Endodermal cell (in vitro differentiated cells): ENCODE measurements around the gene FMO4. TPM values are rescaled to one million over a fixed set of nuclear protein-coding genes. Genes with fewer than 3 reads are reported as not detected.

Experiments
- DNase-seq: peaks from one replicate; pipeline ENCODE4 v3.0.0-alpha.2; 2017
- H3K27ac ChIP-seq: 2 replicates; pipeline ENCODE4 v1.5.1; 2013; ENCODE audit warnings: mild to moderate bottlenecking, low read depth, low read length, moderate library complexity
- H3K27me3 ChIP-seq: 2 replicates; pipeline ENCODE4 v1.6.1; 2013; ENCODE audit warnings: mild to moderate bottlenecking, low read length, moderate library complexity; ENCODE audit not compliant: insufficient read depth, control insufficient read depth, poor library complexity, severe bottlenecking
- H3K36me3 ChIP-seq: 2 replicates; pipeline ENCODE4 v1.7.0; 2013; ENCODE audit warnings: mild to moderate bottlenecking, low read length, moderate library complexity; ENCODE audit not compliant: control insufficient read depth, insufficient read depth
- H3K4me1 ChIP-seq: one replicate; pipeline ENCODE4 v1.7.0; 2013; ENCODE audit warnings: low read length; ENCODE audit not compliant: control insufficient read depth, insufficient read depth
- H3K4me3 ChIP-seq: 2 replicates; pipeline ENCODE4 v1.5.1; 2013; ENCODE audit warnings: mild to moderate bottlenecking, low read length, moderate library complexity
- H3K9ac ChIP-seq: 2 replicates; pipeline ENCODE4 v1.6.1; 2013; ENCODE audit warnings: mild to moderate bottlenecking, low read length, moderate library complexity; ENCODE audit not compliant: poor library complexity, severe bottlenecking; ENCODE audit errors: extremely low read depth
- H3K9me3 ChIP-seq: 2 replicates; pipeline ENCODE4 v1.6.1; 2013; ENCODE audit warnings: mild to moderate bottlenecking, low read length, moderate library complexity; ENCODE audit not compliant: control insufficient read depth
- H3K27ac Mint-ChIP-seq: 2 replicates; pipeline ENCODE4 v1.8.0; 2020; ENCODE audit warnings: mixed read lengths
- H3K27me3 Mint-ChIP-seq: 2 replicates; pipeline ENCODE4 v1.8.0; 2021; ENCODE audit warnings: mild to moderate bottlenecking, mixed read lengths; ENCODE audit not compliant: insufficient read depth
- H3K36me3 Mint-ChIP-seq: 2 replicates; pipeline ENCODE4 v1.8.0; 2020; ENCODE audit warnings: low read depth, mixed read lengths
- H3K4me1 Mint-ChIP-seq: 2 replicates; pipeline ENCODE4 v1.8.0; 2020; ENCODE audit warnings: mixed read lengths
- H3K4me3 Mint-ChIP-seq: 2 replicates; pipeline ENCODE4 v1.8.0; 2020; ENCODE audit warnings: mild to moderate bottlenecking, moderate library complexity, mixed read lengths
- H3K9me3 Mint-ChIP-seq: 2 replicates; pipeline ENCODE4 v1.8.0; 2020; ENCODE audit warnings: mild to moderate bottlenecking, mixed read lengths
- CTCF ChIP-seq: fragments of 200-600 bp; sonication (generic); conservative IDR thresholded peaks from 2 replicates; pipeline ENCODE4 v1.5.0; 2021; ENCODE audit warnings: antibody characterized with exemption, mild to moderate bottlenecking
- WGBS, 2 experiments: methylation state at CpG; one replicate each; pipeline versions ENCODE4 v1.1.5 to v1.1.7; 2013; ENCODE audit warnings: missing lambda C conversion rate in 2 of 2, mixed read lengths in 1 of 2; ENCODE audit not compliant: insufficient coverage in 1 of 2, insufficient read length in 1 of 2; 5-methylcytosine and 5-hydroxymethylcytosine counted together
- total RNA-seq, 2 donors: library from RNA; stranded (reverse); fragmentation: NEBNext Ultra II Directional in 1 of 2; extraction: Animal tissue kit (Norgen Biotek cat#: 25700) in 1 of 2; gene quantifications; 2 replicates in 1 of 2; 3 replicates in 1 of 2; pipeline ENCODE4 v1.2.1, GENCODE V29; 2021

The FMO4 gene
- total RNA-seq, 2 donors from 2014 or later = 2.5 to 3.5 TPM

GRCh38 chr1:171279234-171279633 lies 34.7 kb upstream of the FMO4 start:
- H3K36me3 ChIP-seq = no peaks in the 10 kb centered on the region
- Mint-ChIP-seq H3K9me3 (no peaks in the 10 kb centered on the region), H3K27ac (no peak overlapping the region), H3K4me1 (peaks cover 9% of the 10 kb centered on the region), H3K27me3 (no peaks in the 10 kb centered on the region), H3K4me3 (no peak overlapping the region), H3K36me3 (no peaks in the 10 kb centered on the region)
- WGBS, 2 experiments = 97% methylated on average over 2 of the region's 2 CpGs; no CpG with 5 or more reads in 1 of the 2 experiments
- H3K27ac ChIP-seq = no peak overlapping the region
- no peaks in the 10 kb centered on the region for H3K27me3 ChIP-seq
- H3K9ac ChIP-seq = no peak overlapping the region
- peaks cover 7% of the 10 kb centered on the region for H3K4me1 ChIP-seq
- H3K4me3 ChIP-seq = no peak overlapping the region
- no peak for TF ChIP-seq CTCF
- DNase-seq = no peak
- H3K9me3 ChIP-seq = no peaks in the 10 kb centered on the region

DNA sequence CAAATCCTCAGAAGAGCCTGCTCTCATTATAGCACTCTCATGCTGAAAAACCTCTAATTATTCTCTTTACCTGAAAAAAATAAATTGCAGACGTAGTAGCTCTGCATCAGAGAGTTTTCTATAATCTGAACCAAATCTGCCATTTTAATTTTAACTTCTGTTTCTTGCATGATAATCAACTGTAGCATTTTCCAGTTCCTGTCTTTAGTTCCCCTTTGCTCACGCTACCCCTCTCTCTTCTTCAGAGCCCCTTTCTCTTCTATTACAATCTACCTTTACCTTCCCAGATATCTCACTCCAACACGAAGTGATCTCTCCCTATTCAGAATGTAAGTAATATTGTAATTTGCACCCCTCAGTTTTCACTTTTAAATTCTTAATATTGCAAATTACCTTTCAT lies 34.3 kb upstream of the FMO4 start:
- H3K27me3 ChIP-seq = no peaks in the 10 kb centered on the region
- no peak overlapping the region for H3K27ac Mint-ChIP-seq
- H3K9ac ChIP-seq = no peak overlapping the region
- no peaks in the 10 kb centered on the region for H3K27me3 Mint-ChIP-seq
- H3K4me3 Mint-ChIP-seq = no peak overlapping the region
- H3K4me1 ChIP-seq = peaks cover 7% of the 10 kb centered on the region
- H3K4me3 ChIP-seq = no peak overlapping the region
- H3K36me3 ChIP-seq = no peaks in the 10 kb centered on the region
- H3K9me3 ChIP-seq = no peaks in the 10 kb centered on the region
- TF ChIP-seq CTCF = no peak
- 92 to 93% methylated on average over 1 to 2 of the region's 3 CpGs for WGBS, 2 experiments
- no peak for DNase-seq
- no peaks in the 10 kb centered on the region for H3K9me3 Mint-ChIP-seq
- no peaks in the 10 kb centered on the region for H3K36me3 Mint-ChIP-seq
- peaks cover 9% of the 10 kb centered on the region for H3K4me1 Mint-ChIP-seq
- no peak overlapping the region for H3K27ac ChIP-seq

DNA sequence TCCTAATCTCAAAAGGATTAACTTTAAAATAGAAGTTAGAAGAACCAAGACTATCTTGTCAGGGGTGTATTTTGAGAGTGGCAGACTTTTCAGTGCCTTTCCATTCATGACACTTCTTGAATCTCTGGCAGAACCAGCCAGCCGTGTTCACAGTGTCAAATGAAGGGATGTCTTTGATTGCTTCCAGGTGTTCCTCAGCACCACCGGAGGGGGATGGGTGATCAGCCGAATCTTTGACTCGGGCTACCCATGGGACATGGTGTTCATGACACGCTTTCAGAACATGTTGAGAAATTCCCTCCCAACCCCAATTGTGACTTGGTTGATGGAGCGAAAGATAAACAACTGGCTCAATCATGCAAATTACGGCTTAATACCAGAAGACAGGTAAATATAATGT lies 33.4 kb upstream of the FMO4 start:
- no peak overlapping the region for H3K4me3 Mint-ChIP-seq
- no peak overlapping the region for H3K9ac ChIP-seq
- no peak overlapping the region for H3K4me3 ChIP-seq
- H3K36me3 Mint-ChIP-seq = no peaks in the 10 kb centered on the region
- no peaks in the 10 kb centered on the region for H3K27me3 Mint-ChIP-seq
- no peaks in the 10 kb centered on the region for H3K9me3 Mint-ChIP-seq
- TF ChIP-seq CTCF = no peak
- H3K9me3 ChIP-seq = no peaks in the 10 kb centered on the region
- peaks cover 7% of the 10 kb centered on the region for H3K4me1 ChIP-seq
- H3K27me3 ChIP-seq = no peaks in the 10 kb centered on the region
- DNase-seq = no peak
- H3K27ac Mint-ChIP-seq = no peak overlapping the region
- WGBS, 2 experiments = 95% methylated on average over 5 to 7 of the region's 7 CpGs
- no peak overlapping the region for H3K27ac ChIP-seq
- peaks cover 9% of the 10 kb centered on the region for H3K4me1 Mint-ChIP-seq
- H3K36me3 ChIP-seq = no peaks in the 10 kb centered on the region
